Adipocyte (in vitro differentiated cells): ENCODE data around the gene ERI3.
"Not testable (repeated sequence)": the region's sequence is repeated elsewhere in the genome, so short reads cannot be mapped to it uniquely, and the experiment has no call there.

Source experiments
- DNase-seq: peaks from one replicate; pipeline ENCODE4 v3.0.0-alpha.2; 2015; ENCODE audit warnings: low read depth
- H3K27me3 ChIP-seq: replicated peaks from 2 replicates; pipeline ENCODE4 v1.7.0; 2013; ENCODE audit warnings: mild to moderate bottlenecking, low read length, moderate library complexity; ENCODE audit not compliant: control insufficient read depth, insufficient read depth
- H3K36me3 ChIP-seq: 2 replicates; pipeline ENCODE4 v1.7.0; 2013; ENCODE audit warnings: low read length, mild to moderate bottlenecking, moderate library complexity; ENCODE audit not compliant: control insufficient read depth, insufficient read depth, severe bottlenecking
- H3K4me1 ChIP-seq: 2 replicates; pipeline ENCODE4 v1.7.0; 2013; ENCODE audit warnings: mild to moderate bottlenecking, low read length, moderate library complexity; ENCODE audit not compliant: control insufficient read depth, insufficient read depth
- H3K4me3 ChIP-seq: 2 replicates; pipeline ENCODE4 v1.7.0; 2013; ENCODE audit warnings: mild to moderate bottlenecking, low read length, moderate library complexity
- H3K9ac ChIP-seq: 2 replicates; pipeline ENCODE4 v1.7.0; 2013; ENCODE audit warnings: mild to moderate bottlenecking, low read length, moderate library complexity
- H3K9me3 ChIP-seq: 2 replicates; pipeline ENCODE4 v1.7.0; 2013; ENCODE audit warnings: mild to moderate bottlenecking, low read length, moderate library complexity; ENCODE audit not compliant: control insufficient read depth

ERI3 gene

GRCh38 chr1:44212355-44213221, 142.5 kb downstream of the ERI3 start:
- Histone ChIP-seq H3K9me3 (no peaks in the 10 kb centered on the region), H3K9ac (peak overlapping the region; percentile 92), H3K27me3 (no peaks in the 10 kb centered on the region), H3K36me3 (peaks cover 12% of the 10 kb centered on the region), H3K4me3 (peak overlapping the region; percentile 94), H3K4me1 (peaks cover 15% of the 10 kb centered on the region)
- no peak for DNase-seq

GRCh38 chr1:44210595-44210994, 144.5 kb downstream of the ERI3 start:
- no peak overlapping the region for H3K9ac ChIP-seq
- peaks cover 15% of the 10 kb centered on the region for H3K4me1 ChIP-seq
- DNase-seq, result no peak
- H3K4me3 ChIP-seq, result no peak overlapping the region
- peaks cover 8% of the 10 kb centered on the region for H3K36me3 ChIP-seq
- no peaks in the 10 kb centered on the region for H3K9me3 ChIP-seq
- no peaks in the 10 kb centered on the region for H3K27me3 ChIP-seq

- no peaks in the 10 kb centered on the region for H3K9me3 ChIP-seq
- no peak overlapping the region for H3K4me3 ChIP-seq
- no peaks in the 10 kb centered on the region for H3K27me3 ChIP-seq
- no peaks in the 10 kb centered on the region for H3K36me3 ChIP-seq
- DNase-seq, result no peak
- H3K9ac ChIP-seq, result no peak overlapping the region
- peaks cover 6% of the 10 kb centered on the region for H3K4me1 ChIP-seq
Measured at GRCh38 chr1:44208226-44208625, 146.8 kb downstream of the ERI3 start.

GRCh38 chr1:44206545-44206944, 148.5 kb downstream of the ERI3 start:
- H3K4me3 ChIP-seq, H3K4me1 ChIP-seq, H3K9me3 ChIP-seq, H3K36me3 ChIP-seq, H3K27me3 ChIP-seq, DNase-seq, H3K9ac ChIP-seq: not testable (repeated sequence)

GRCh38 chr1:44200336-44200735, 154.7 kb downstream of the ERI3 start:
- Histone ChIP-seq H3K4me3 (no peak overlapping the region), H3K36me3 (no peaks in the 10 kb centered on the region), H3K4me1 (no peaks in the 10 kb centered on the region), H3K27me3 (no peaks in the 10 kb centered on the region), H3K9ac (no peak overlapping the region), H3K9me3 (no peaks in the 10 kb centered on the region)
- DNase-seq, result no peak

GRCh38 chr1:44174630-44175029, 180.4 kb downstream of the ERI3 start:
- DNase-seq, result peak; percentile 16
- no peak overlapping the region for H3K9ac ChIP-seq
- H3K27me3 ChIP-seq, result no peaks in the 10 kb centered on the region
- peaks cover 9% of the 10 kb centered on the region for H3K4me1 ChIP-seq
- no peak overlapping the region for H3K4me3 ChIP-seq
- no peaks in the 10 kb centered on the region for H3K36me3 ChIP-seq
- H3K9me3 ChIP-seq, result peaks cover 10% of the 10 kb centered on the region
